KMS-11 (cell line): ENCODE results near the gene STIMATE.
A peak's percentile ranks its signal among the peaks of the same experiment; 100 is the strongest.

Source experiments
- H2AFZ ChIP-seq: fragments of 200-600 bp; sonication (generic); 2 replicates; pipeline ENCODE4 v1.6.1; 2016; ENCODE audit warnings: antibody characterized with exemption, mixed run types, low read depth
- H3K27ac ChIP-seq: fragments of 200-600 bp; sonication (generic); 2 replicates; pipeline ENCODE4 v1.6.1; 2016; ENCODE audit warnings: mild to moderate bottlenecking, mixed run types
- H3K27me3 ChIP-seq: fragments of 200-600 bp; sonication (generic); 2 replicates; pipeline ENCODE4 v1.6.1; 2017; ENCODE audit warnings: mild to moderate bottlenecking, low read depth, mixed run types, moderate library complexity; ENCODE audit not compliant: insufficient read depth
- H3K36me3 ChIP-seq: fragments of 200-600 bp; sonication (generic); 2 replicates; pipeline ENCODE4 v1.6.1; 2017; ENCODE audit warnings: mild to moderate bottlenecking, mixed run types; ENCODE audit not compliant: insufficient read depth
- H3K4me1 ChIP-seq: fragments of 200-600 bp; sonication (generic); 2 replicates; pipeline ENCODE4 v1.6.1; 2016; ENCODE audit warnings: mild to moderate bottlenecking, low read depth, mixed run types; ENCODE audit not compliant: poor library complexity, severe bottlenecking
- H3K4me2 ChIP-seq: fragments of 200-600 bp; sonication (generic); 2 replicates; pipeline ENCODE4 v1.7.0; 2016; ENCODE audit warnings: mild to moderate bottlenecking, mixed run types
- H3K4me3 ChIP-seq: fragments of 200-600 bp; sonication (generic); IDR thresholded peaks from 2 replicates; pipeline ENCODE4 v1.6.1; 2017; ENCODE audit warnings: low read depth, low read length, mixed read lengths; ENCODE audit not compliant: insufficient read depth
- H3K79me2 ChIP-seq: fragments of 200-600 bp; sonication (generic); 2 replicates; pipeline ENCODE4 v1.6.1; 2016; ENCODE audit warnings: low read depth, mixed run types; ENCODE audit not compliant: insufficient read depth
- H3K9ac ChIP-seq: fragments of 200-600 bp; sonication (generic); 2 replicates; pipeline ENCODE4 v1.6.1; 2016; ENCODE audit warnings: mild to moderate bottlenecking, mixed run types
- H4K20me1 ChIP-seq: fragments of 200-600 bp; sonication (generic); 2 replicates; pipeline ENCODE4 v1.6.1; 2016; ENCODE audit warnings: mild to moderate bottlenecking, mixed run types; ENCODE audit not compliant: insufficient read depth
- TF ChIP-seq, protein P1 (sequence below): fragments of 200-600 bp; sonication (generic); conservative IDR thresholded peaks from 2 replicates; pipeline ENCODE4 v1.6.1; 2017; ENCODE audit warnings: low read depth, mild to moderate bottlenecking, antibody characterized with exemption, low read length, moderate library complexity, mixed read lengths

STIMATE gene

DNA sequence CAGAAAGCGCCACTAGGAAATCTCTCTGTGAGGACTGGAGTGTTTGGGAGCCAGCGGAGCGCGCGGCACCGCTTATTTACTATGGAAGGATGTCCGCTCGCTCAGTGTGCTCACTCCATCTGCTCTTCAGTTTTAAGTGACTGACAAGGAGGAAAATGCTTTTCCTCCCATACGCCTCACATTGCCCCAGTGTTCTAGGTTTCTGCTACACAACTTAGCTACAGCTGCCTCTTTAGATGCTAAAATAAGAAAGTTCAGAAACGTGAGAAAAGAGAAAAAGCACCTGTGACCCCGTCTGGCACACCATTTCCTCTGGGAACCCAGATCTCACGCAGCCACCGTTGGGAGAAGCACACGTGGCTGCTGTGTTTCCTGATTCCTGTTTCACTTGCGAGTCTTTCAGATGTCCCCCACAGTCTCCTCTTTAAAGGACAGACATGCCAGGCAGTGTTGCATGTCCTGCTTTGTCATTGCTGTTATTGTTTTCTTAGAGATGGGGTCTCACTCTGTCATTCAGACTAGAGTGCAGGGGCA lies 50.8 kb downstream of the STIMATE start:
- Histone ChIP-seq H3K27me3 (no peaks in the 10 kb centered on the region), H3K79me2 (no peaks in the 10 kb centered on the region), H3K9ac (no peak overlapping the region), H2AFZ (no peak overlapping the region), H3K4me3 (no peak overlapping the region), H3K27ac (no peak overlapping the region), H3K36me3 (no peaks in the 10 kb centered on the region), H3K4me2 (no peak overlapping the region), H4K20me1 (no peaks in the 10 kb centered on the region), H3K4me1 (no peaks in the 10 kb centered on the region)
- TF ChIP-seq, protein P1, sequence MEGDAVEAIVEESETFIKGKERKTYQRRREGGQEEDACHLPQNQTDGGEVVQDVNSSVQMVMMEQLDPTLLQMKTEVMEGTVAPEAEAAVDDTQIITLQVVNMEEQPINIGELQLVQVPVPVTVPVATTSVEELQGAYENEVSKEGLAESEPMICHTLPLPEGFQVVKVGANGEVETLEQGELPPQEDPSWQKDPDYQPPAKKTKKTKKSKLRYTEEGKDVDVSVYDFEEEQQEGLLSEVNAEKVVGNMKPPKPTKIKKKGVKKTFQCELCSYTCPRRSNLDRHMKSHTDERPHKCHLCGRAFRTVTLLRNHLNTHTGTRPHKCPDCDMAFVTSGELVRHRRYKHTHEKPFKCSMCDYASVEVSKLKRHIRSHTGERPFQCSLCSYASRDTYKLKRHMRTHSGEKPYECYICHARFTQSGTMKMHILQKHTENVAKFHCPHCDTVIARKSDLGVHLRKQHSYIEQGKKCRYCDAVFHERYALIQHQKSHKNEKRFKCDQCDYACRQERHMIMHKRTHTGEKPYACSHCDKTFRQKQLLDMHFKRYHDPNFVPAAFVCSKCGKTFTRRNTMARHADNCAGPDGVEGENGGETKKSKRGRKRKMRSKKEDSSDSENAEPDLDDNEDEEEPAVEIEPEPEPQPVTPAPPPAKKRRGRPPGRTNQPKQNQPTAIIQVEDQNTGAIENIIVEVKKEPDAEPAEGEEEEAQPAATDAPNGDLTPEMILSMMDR, result no peak

DNA sequence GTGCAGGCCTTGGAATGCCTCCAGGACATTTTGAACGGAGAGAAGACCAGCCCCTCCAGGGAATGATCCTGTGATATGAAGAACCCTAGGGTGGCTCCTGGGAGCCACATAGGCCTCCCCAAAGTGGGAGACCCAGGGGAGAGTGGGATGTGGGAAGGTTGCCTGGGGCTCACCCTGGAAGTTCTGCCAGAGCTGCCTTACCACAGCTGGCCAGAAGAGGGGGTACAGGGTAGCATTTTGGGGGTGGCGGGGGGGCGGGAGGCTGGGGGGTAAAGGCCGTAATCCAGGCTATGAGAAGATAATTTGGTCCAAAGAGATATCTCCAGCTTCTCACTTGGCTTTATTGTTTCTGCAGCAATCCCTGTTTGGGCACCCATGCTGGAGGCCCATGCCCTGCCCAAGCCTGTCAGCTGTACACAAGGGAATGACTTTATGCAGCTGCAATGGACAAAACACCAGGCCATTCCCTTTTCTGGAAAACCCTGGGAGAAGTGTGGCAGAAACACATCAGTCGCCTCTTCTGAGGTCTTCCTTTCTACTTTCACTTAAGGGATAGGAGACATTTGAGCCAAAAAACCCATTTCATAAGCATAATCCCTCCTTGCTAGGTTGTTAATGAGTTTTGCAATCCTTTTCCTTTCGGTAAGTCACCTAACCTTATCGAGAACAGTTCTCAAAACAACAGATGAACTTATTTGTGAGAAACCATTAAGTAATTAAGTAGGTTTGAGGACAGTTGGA lies 51.5 kb downstream of the STIMATE start:
- no peaks in the 10 kb centered on the region for H3K4me1 ChIP-seq
- no peak overlapping the region for H3K4me3 ChIP-seq
- no peak overlapping the region for H3K27ac ChIP-seq
- no peaks in the 10 kb centered on the region for H4K20me1 ChIP-seq
- no peak overlapping the region for H3K4me2 ChIP-seq
- no peaks in the 10 kb centered on the region for H3K79me2 ChIP-seq
- no peak overlapping the region for H3K9ac ChIP-seq
- no peaks in the 10 kb centered on the region for H3K36me3 ChIP-seq
- H2AFZ ChIP-seq, result no peak overlapping the region
- H3K27me3 ChIP-seq, result no peaks in the 10 kb centered on the region
- TF ChIP-seq, protein P1, result peak; percentile 55

DNA sequence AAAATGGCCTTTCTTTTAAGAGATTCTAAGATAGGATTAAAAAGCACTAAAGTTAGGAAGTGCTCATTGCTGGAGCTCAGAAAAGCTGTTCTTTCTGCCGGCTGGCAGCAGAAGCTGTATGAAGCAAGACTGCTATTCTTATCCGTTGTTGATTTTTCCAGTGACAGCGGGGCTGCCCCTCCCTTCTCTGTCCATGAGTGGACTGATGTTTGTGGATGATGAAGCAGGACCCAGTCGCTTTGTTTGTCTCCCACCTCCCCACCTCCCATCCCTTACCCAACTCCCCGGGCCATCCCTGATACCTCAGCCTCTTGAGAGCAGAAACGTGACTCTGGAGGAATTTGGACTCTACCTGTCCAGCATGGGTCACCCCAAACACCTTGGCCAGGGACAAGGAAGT lies 52.2 kb downstream of the STIMATE start:
- no peaks in the 10 kb centered on the region for H3K4me1 ChIP-seq
- no peaks in the 10 kb centered on the region for H4K20me1 ChIP-seq
- no peak overlapping the region for H3K27ac ChIP-seq
- TF ChIP-seq, protein P1, result no peak
- no peaks in the 10 kb centered on the region for H3K36me3 ChIP-seq
- H3K27me3 ChIP-seq, result no peaks in the 10 kb centered on the region
- no peak overlapping the region for H3K9ac ChIP-seq
- no peaks in the 10 kb centered on the region for H3K79me2 ChIP-seq
- H3K4me3 ChIP-seq, result no peak overlapping the region
- no peak overlapping the region for H3K4me2 ChIP-seq
- no peak overlapping the region for H2AFZ ChIP-seq

DNA sequence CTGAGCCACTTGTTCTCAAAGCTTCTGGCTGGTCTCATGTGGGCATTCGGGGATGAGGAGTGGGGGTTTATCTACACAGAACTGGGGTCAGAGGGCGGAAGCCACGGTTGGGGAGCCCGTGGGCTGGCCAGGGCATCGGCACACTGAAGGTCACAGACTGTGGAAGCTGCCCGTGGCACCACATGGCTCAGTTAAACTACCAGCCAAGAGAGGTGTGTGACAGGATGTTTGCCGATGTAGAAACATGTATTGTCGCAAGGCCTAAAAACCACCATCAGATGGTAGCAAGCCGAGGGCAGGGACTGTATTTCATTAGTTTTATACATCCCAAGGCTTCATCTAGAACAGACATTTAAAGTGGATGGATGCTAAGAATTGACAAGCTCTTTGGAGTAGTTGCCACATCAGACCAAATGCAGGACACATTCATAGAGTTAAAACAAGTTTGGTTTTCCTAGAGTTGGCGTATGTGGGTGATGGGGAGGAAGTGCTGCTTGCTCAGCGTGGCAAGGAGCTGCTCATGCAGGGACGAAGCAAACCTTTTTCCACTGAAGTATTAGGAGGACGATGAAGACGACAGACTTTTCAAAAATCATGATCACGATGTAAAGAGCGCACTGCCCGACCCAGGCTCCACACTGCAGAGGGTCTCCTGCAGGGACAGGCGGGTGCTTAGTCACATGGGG lies 52.9 kb downstream of the STIMATE start:
- Histone ChIP-seq H4K20me1 (no peaks in the 10 kb centered on the region), H3K4me3 (no peak overlapping the region), H3K4me2 (no peak overlapping the region), H3K79me2 (no peaks in the 10 kb centered on the region), H2AFZ (no peak overlapping the region), H3K9ac (no peak overlapping the region), H3K36me3 (no peaks in the 10 kb centered on the region), H3K27ac (no peak overlapping the region), H3K27me3 (no peaks in the 10 kb centered on the region), H3K4me1 (no peaks in the 10 kb centered on the region)
- TF ChIP-seq, protein P1, result no peak
